Smooth muscle cell (in vitro differentiated cells): ENCODE data around the gene HDDC3. TPM values are rescaled to one million over a fixed set of nuclear protein-coding genes. Genes with fewer than 3 reads are reported as not detected.

Experiments
- DNase-seq: peaks from one replicate; lab custom pipeline; 2025; ENCODE audit not compliant: unreplicated experiment; lab: John Stamatoyannopoulos, UW
- H2AFZ ChIP-seq: fragments of 200-600 bp; sonication (generic); 2 replicates; pipeline ENCODE4 v1.6.0; 2016; ENCODE audit warnings: antibody characterized with exemption, low read depth, mild to moderate bottlenecking
- H3F3A ChIP-seq: fragments of 200-600 bp; sonication (generic); 2 replicates; pipeline ENCODE4 v1.6.0; 2017; ENCODE audit warnings: antibody characterized with exemption, low read depth
- H3K27ac ChIP-seq: fragments of 200-600 bp; sonication (generic); 2 replicates; pipeline ENCODE4 v1.5.1; 2016; ENCODE audit warnings: low read depth, mild to moderate bottlenecking
- H3K27me3 ChIP-seq: fragments of 200-600 bp; sonication (generic); 2 replicates; pipeline ENCODE4 v1.6.1; 2016; ENCODE audit warnings: low read depth, mild to moderate bottlenecking
- H3K36me3 ChIP-seq: fragments of 200-600 bp; sonication (generic); 2 replicates; pipeline ENCODE4 v1.5.1; 2016; ENCODE audit warnings: low read depth
- H3K4me1 ChIP-seq: fragments of 200-600 bp; sonication (generic); 2 replicates; pipeline ENCODE4 v1.5.1; 2016; ENCODE audit warnings: low read depth
- H3K4me2 ChIP-seq: fragments of 200-600 bp; sonication (generic); 2 replicates; pipeline ENCODE4 v1.6.0; 2016; ENCODE audit warnings: mild to moderate bottlenecking
- H3K4me3 ChIP-seq: fragments of 200-600 bp; sonication (generic); 2 replicates; pipeline ENCODE4 v1.5.1; 2016; ENCODE audit warnings: mild to moderate bottlenecking
- H3K79me2 ChIP-seq: fragments of 200-600 bp; sonication (generic); 2 replicates; pipeline ENCODE4 v1.6.0; 2016; ENCODE audit warnings: low read depth, mild to moderate bottlenecking
- H3K9ac ChIP-seq: fragments of 200-600 bp; sonication (generic); 2 replicates; pipeline ENCODE4 v1.6.0; 2016; ENCODE audit warnings: low read depth
- H3K9me3 ChIP-seq: fragments of 200-600 bp; sonication (generic); replicated peaks from 2 replicates; pipeline ENCODE4 v1.5.1; 2016; ENCODE audit warnings: low read depth
- H4K20me1 ChIP-seq: fragments of 200-600 bp; sonication (generic); 2 replicates; pipeline ENCODE4 v1.6.0; 2016; ENCODE audit warnings: low read depth
- WGBS: methylation state at CpG from one replicate; pipeline ENCODE4 v1.1.7; 2016; ENCODE audit warnings: low lambda C conversion rate; 5-methylcytosine and 5-hydroxymethylcytosine counted together
- polyA plus RNA-seq: library from polyadenylated mRNA; unstranded; fragments of >200 nt; fragmentation: Nextera tagmentation; extraction: Ambion mirVana; gene quantifications from 2 replicates; pipeline ENCODE4 v1.2.1, GENCODE V29; 2016
- small RNA-seq: library from RNA; depleted of rRNA; stranded (forward); fragments of <200 nt; gene quantifications from one replicate; pipeline ENCODE3, GENCODE V24; 2014
- total RNA-seq: library from RNA; depleted of rRNA; stranded (reverse); fragments of >200 nt; gene quantifications from 2 replicates; pipeline ENCODE4 v1.2.3, GENCODE V29; 2014
- TF ChIP-seq, protein P1 (sequence below): fragments of 200-600 bp; sonication (generic); IDR thresholded peaks from 2 replicates; pipeline ENCODE4 v1.5.1; 2017; ENCODE audit warnings: borderline replicate concordance, mild to moderate bottlenecking, antibody characterized with exemption; ENCODE audit not compliant: insufficient read depth, poor library complexity, severe bottlenecking

HDDC3 gene
- total and polyA plus RNA-seq, 2 experiments from 2014 or later: 16.0 to 16.3 TPM

DNA sequence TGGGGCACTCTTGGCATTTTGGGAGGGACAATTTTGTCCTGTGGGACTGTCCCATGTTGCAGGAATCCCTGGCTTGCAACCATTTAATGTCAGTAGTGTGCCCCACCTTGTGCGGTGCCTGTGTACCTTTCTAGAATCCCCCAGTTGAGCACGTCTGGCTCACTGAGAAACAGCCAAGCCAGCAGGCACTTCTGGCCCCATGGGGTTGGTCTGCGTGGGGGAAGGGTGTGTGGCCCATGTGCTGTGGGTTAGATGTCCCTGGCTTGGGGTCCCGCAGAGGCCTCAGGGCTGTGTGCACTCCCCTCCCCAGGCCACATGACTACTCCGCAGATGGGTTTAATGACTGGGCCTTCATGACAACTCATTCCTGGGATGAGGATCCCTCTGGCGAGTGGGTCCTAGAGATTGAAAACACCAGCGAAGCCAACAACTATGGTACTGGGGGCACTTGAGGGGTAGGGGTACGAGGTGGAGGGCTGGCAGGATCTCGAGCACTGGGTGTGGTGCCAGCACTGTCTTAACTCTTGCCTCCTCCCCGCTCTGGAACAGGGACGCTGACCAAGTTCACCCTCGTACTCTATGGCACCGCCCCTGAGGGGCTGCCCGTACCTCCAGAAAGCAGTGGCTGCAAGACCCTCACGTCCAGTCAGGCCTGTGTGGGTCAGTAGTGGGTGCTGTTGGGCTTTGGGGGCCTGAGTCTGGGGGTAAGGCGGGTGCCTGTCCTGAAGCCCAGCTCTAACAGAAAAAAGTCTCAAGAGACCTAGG, 51.8 kb downstream of the HDDC3 start:
- no peaks in the 10 kb centered on the region for H3K9me3 ChIP-seq
- no peaks in the 10 kb centered on the region for H3K79me2 ChIP-seq
- H3K4me2 ChIP-seq: no peak overlapping the region
- WGBS: 94% methylated on average over 16 of the region's 16 CpGs
- H3F3A ChIP-seq: peaks cover 16% of the 10 kb centered on the region
- H3K4me1 ChIP-seq: peaks cover 17% of the 10 kb centered on the region
- no peak for DNase-seq
- H3K27ac ChIP-seq: no peak overlapping the region
- H3K9ac ChIP-seq: no peak overlapping the region
- no peaks in the 10 kb centered on the region for H3K36me3 ChIP-seq
- H4K20me1 ChIP-seq: peaks cover 4% of the 10 kb centered on the region
- no peak overlapping the region for H2AFZ ChIP-seq
- TF ChIP-seq, protein P1, sequence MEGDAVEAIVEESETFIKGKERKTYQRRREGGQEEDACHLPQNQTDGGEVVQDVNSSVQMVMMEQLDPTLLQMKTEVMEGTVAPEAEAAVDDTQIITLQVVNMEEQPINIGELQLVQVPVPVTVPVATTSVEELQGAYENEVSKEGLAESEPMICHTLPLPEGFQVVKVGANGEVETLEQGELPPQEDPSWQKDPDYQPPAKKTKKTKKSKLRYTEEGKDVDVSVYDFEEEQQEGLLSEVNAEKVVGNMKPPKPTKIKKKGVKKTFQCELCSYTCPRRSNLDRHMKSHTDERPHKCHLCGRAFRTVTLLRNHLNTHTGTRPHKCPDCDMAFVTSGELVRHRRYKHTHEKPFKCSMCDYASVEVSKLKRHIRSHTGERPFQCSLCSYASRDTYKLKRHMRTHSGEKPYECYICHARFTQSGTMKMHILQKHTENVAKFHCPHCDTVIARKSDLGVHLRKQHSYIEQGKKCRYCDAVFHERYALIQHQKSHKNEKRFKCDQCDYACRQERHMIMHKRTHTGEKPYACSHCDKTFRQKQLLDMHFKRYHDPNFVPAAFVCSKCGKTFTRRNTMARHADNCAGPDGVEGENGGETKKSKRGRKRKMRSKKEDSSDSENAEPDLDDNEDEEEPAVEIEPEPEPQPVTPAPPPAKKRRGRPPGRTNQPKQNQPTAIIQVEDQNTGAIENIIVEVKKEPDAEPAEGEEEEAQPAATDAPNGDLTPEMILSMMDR: no peak
- H3K27me3 ChIP-seq: no peaks in the 10 kb centered on the region
- no peak overlapping the region for H3K4me3 ChIP-seq

Small RNAs within 50 kb of the gene (small RNA-seq; reads per million reads assigned to genes)
- gene RF00019: not detected

Other genes starting within 250 kb of the HDDC3 start
- gene BLM, start 215.2 kb downstream of the HDDC3 start, total RNA-seq: 4.9 and 5.6 TPM in 2 replicates
- 1.7 and 3.1 TPM in 2 replicates for gene BLM, start 215.2 kb downstream of the HDDC3 start, polyA plus RNA-seq
- gene FURIN, start 64.0 kb downstream of the HDDC3 start, total RNA-seq: 52.5 and 66.0 TPM in 2 replicates
- gene FURIN, start 64.0 kb downstream of the HDDC3 start, polyA plus RNA-seq: 113 and 121 TPM in 2 replicates
- 4.9 and 6.3 TPM in 2 replicates for gene FES, start 48.0 kb downstream of the HDDC3 start, total RNA-seq
- gene FES, start 48.0 kb downstream of the HDDC3 start, polyA plus RNA-seq: 6.2 and 8.2 TPM in 2 replicates
- gene MAN2A2, start 29.2 kb downstream of the HDDC3 start, total RNA-seq: 7.1 and 11.0 TPM in 2 replicates
- 9.7 and 15.3 TPM in 2 replicates for gene MAN2A2, start 29.2 kb downstream of the HDDC3 start, polyA plus RNA-seq
- 43.6 and 57.5 TPM in 2 replicates for gene UNC45A, start 2.7 kb upstream of the HDDC3 start, total RNA-seq
- 66.6 and 68.4 TPM in 2 replicates for gene UNC45A, start 2.7 kb upstream of the HDDC3 start, polyA plus RNA-seq
- 4.4 and 5.8 TPM in 2 replicates for gene RCCD1, start 22.3 kb upstream of the HDDC3 start, total RNA-seq
- gene RCCD1, start 22.3 kb upstream of the HDDC3 start, polyA plus RNA-seq: 9.2 and 14.8 TPM in 2 replicates
- 20.4 and 41.1 TPM in 2 replicates for gene PRC1, start 62.0 kb upstream of the HDDC3 start, total RNA-seq
- gene PRC1, start 62.0 kb upstream of the HDDC3 start, polyA plus RNA-seq: 29.7 and 32.3 TPM in 2 replicates
- 9.4 and 9.7 TPM in 2 replicates for gene VPS33B, start 90.0 kb upstream of the HDDC3 start, total RNA-seq
- gene VPS33B, start 90.0 kb upstream of the HDDC3 start, polyA plus RNA-seq: 12.4 and 18.1 TPM in 2 replicates
- gene SV2B, start 167.7 kb upstream of the HDDC3 start, total RNA-seq: not detected in 2 replicates
- gene SV2B, start 167.7 kb upstream of the HDDC3 start, polyA plus RNA-seq: not detected in 2 replicates